A549 treated with CORT108297 at 1 μM for 4 hours (cell line): ENCODE results near the gene FAM53C. TPM values are rescaled to one million over a fixed set of nuclear protein-coding genes. Genes with fewer than 3 reads are reported as not detected.

Experiments used
- total RNA-seq: library from RNA; stranded (reverse); fragments of 200-300 nt; extraction: Qiagen RNA extraction; gene quantifications from 5 replicates; pipeline ENCODE4 v1.2.3, GENCODE V29; 2022

FAM53C gene
- 17.9 to 23.4 TPM (median 21.3 TPM) in 5 replicates for total RNA-seq

GRCh38 chr5:138337685-138338410 lies at the start of gene FAM53C:
Gene FAM53C, plus strand, starts transcription at chr5:138338266. Its CDS starts 3,070 bp downstream, at chr5:138341336.

DNA sequence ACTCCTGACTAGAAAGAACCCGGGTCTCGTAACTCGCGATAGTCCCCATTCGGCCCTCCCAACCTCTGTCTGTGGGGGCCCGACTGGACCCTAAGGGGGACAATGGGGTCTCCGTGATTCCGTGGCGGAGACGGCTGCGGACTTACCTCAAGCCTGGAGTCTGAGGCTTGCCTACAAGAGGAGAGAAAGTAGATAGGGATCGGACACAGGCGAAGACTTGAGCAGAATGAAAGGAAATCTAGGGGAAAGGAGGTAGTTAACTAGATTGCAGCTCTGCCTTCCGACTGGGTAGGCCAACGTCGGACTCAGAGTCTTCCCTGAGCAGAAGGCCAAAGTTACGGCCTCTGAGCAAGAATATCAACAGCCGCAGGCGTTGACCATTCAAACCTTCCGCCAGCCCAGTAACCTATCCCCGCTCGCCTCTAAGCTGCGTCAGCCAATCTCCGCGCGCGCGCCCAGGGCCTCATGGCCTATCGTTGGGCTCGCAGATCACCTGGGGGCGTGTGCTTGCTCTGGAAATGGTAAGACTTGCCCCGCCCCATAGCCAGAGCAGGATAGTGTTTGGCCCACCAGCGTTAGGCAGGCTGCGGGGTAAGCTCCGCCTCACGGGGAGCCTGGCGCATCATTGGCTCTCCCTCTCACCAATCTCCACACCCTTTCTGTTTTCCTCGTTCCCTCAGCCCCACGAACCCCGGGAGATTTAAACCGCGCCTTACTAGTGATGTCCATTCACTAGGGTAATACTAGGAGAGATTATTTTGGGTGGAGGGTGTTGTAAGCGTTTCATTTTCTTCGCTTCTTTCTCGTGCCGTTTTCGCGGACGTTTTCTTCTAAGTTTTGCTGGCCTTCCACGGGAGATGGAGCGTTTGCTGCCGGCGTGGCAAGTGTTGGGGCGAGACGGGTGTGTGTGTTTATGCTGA lies 6.4 kb upstream of the FAM53C start, which contains the start of gene CDC25C:
CDC25C (minus strand) TSS at position 356 of the 920 bp plus-strand sequence. CDS start 624 bp downstream, outside the sequence.

GRCh38 chr5:138352071-138352721 lies 14.1 kb downstream of the FAM53C start, which contains the start of gene KDM3B:
Gene KDM3B, plus strand, starts transcription at chr5:138352685. Its CDS starts 111 bp downstream, at chr5:138352796.

Other genes starting within 250 kb of the FAM53C start
- not detected in 5 replicates for gene NME5, start 198.8 kb upstream of the FAM53C start, total RNA-seq
- gene BRD8, start 159.6 kb upstream of the FAM53C start, total RNA-seq = 48.1 to 55.2 TPM (median 53.4 TPM) in 5 replicates
- 40.0 to 48.7 TPM (median 46.6 TPM) in 5 replicates for gene KIF20A, start 159.2 kb upstream of the FAM53C start, total RNA-seq
- gene CDC23, start 124.9 kb upstream of the FAM53C start, total RNA-seq = 23.7 to 38.0 TPM (median 29.0 TPM) in 5 replicates
- 0.08 to 0.14 TPM (median 0.12 TPM) in 4 of 5 replicates, not detected in the other for gene GFRA3, start 63.6 kb upstream of the FAM53C start, total RNA-seq
- 10.1 to 12.7 TPM (median 11.5 TPM) in 5 replicates for gene CDC25C, start 6.5 kb upstream of the FAM53C start, total RNA-seq
- gene KDM3B, start 14.4 kb downstream of the FAM53C start, total RNA-seq = 35.8 to 50.7 TPM (median 41.6 TPM) in 5 replicates
- gene REEP2, start 100.8 kb downstream of the FAM53C start, total RNA-seq = 6.5 to 8.1 TPM (median 6.8 TPM) in 5 replicates
- 7.1 to 12.8 TPM (median 9.9 TPM) in 5 replicates for gene EGR1, start 127.2 kb downstream of the FAM53C start, total RNA-seq
- gene ETF1, start 205.0 kb downstream of the FAM53C start, total RNA-seq = 111 to 158 TPM (median 121 TPM) in 5 replicates
- gene HSPA9, start 237.1 kb downstream of the FAM53C start, total RNA-seq = 329 to 377 TPM (median 336 TPM) in 5 replicates